HS-5 (cell line): ENCODE measurements around the gene PDGFC.

Experiments used
- DNase-seq: peaks from one replicate; pipeline ENCODE4 v3.0.0-alpha.2; 2012; ENCODE audit warnings: low read depth

The PDGFC gene

GRCh38 chr4:156746111-156746510 is 225.5 kb downstream of the PDGFC start:
- no peak for DNase-seq

- no peak for DNase-seq
Observed at GRCh38 chr4:156738766-156739165, 232.8 kb downstream of the PDGFC start.

DNA sequence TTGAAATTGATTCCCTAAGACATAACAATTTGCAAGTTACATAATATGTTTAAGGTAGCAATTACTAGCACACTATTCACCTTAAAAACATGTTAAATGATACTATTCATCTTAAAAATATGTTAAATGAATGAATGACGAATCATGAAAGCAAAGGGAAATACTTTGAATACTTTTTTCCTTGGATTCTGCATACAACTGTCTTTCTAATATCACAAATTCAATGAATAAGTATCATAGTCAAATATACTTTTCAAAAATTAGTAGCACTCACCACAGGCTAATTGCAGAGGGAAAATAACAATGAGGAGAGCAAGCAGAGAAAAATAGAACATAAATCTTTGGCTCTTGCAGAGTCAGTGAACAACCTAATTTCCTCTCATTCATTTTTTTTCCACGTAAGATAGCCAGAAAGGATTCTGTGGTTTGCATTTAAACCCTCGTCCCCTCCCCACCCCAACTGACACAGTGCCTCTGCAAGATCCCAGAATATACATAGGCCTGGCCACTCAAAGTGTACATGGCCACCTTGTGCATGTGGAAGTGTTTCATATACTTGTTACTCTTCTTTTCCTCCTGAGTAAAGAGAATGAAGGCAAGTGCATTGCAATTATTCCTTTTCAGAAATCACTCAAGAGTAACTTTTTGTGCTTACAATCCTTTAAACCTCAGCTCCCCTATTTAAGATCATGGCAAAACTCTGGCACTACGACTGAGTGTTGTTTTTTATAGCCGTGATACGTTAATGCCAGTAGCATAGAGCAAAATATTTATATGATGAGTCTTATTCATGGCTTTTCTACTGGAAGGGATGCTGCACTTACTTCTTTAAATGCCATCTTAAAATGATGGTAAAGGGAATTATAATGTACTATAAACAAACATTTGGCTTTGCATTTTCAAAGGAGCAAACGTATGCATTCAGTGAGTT is 236.4 kb downstream of the PDGFC start:
- DNase-seq: peak; percentile 44

GRCh38 chr4:156733582-156733981 is 238.0 kb downstream of the PDGFC start:
- DNase-seq: no peak

DNA sequence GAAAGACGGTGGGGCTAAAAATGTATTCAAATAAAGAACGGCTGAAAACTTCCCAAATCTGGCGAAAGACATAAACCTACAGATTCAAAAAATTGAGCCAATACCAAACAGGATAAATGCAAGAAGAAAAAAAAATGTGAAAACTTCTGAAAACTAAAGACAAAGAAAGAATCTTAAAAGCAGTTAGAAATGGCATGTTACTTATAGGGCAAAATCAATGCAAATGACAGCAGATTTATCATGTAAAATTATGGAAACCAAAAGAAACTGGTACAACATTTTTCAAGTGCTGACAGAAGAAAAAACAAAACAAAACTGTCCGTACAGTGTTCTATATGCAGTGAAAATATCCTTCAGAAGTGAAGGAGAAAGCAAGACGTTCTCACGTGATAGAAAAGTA is 239.0 kb downstream of the PDGFC start:
- DNase-seq: no peak

DNA sequence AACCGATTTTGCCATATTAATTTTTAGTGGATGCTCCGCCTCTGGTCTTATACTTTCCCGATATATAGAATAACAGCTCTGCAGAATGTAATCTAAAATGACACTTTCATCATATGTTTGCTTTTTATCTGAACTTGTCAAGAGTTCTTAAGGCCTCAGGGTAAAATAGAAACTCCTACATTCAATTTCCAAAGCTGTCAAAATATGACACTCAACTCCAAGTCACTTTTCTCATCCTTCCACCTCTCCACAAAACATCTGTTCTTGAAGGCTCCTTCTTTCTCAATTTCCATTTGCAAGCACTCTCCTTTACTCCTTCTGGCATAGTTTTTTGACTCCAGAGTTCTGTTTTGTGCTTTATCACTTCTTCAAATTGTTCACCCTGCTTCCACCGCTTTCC is 242.2 kb downstream of the PDGFC start:
- no peak for DNase-seq

- DNase-seq: no peak
Observed at GRCh38 chr4:156725257-156725656, 246.3 kb downstream of the PDGFC start.

- no peak for DNase-seq
Observed at GRCh38 chr4:156723951-156724668, 247.5 kb downstream of the PDGFC start.

GRCh38 chr4:156718226-156718625 is 253.4 kb downstream of the PDGFC start:
- no peak for DNase-seq

- DNase-seq: no peak
Observed at GRCh38 chr4:156711193-156711590, 260.4 kb downstream of the PDGFC start.
